ENCODE results near the gene CNMD.

DNA sequence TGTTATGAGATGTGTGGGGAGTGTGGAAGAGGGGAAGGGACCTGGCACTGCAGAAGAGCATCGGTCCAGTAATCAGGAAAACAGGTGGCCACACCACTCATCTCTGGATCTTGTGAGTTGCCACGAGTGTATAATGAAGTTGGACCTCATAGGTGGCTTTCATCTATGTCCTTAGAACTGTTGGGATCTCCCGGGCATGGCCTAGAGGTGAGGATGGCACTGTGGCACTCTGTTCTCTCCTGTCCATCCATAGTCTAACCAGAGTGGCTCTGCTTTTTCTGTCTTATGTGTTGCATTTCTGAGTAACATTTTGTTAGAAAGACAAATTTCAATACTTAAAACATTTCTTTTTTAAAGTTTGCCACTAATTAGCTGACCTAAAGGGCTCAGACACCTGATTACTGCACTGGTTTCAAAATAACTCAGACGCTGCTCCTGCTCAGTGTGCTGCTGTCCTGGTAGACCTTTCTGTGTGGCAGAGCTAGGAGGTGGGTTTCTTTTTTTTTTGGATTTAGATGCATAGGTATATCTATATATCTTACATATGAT, 5.5 kb downstream of the CNMD start:
- no peak for TF ChIP-seq POLR2A (IDR thresholded peaks at IDR 0.05)
- no peak for TF ChIP-seq EP300 (IDR thresholded peaks at IDR 0.05)
- TF ChIP-seq, protein P1, sequence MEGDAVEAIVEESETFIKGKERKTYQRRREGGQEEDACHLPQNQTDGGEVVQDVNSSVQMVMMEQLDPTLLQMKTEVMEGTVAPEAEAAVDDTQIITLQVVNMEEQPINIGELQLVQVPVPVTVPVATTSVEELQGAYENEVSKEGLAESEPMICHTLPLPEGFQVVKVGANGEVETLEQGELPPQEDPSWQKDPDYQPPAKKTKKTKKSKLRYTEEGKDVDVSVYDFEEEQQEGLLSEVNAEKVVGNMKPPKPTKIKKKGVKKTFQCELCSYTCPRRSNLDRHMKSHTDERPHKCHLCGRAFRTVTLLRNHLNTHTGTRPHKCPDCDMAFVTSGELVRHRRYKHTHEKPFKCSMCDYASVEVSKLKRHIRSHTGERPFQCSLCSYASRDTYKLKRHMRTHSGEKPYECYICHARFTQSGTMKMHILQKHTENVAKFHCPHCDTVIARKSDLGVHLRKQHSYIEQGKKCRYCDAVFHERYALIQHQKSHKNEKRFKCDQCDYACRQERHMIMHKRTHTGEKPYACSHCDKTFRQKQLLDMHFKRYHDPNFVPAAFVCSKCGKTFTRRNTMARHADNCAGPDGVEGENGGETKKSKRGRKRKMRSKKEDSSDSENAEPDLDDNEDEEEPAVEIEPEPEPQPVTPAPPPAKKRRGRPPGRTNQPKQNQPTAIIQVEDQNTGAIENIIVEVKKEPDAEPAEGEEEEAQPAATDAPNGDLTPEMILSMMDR (IDR thresholded peaks at IDR 0.05): no peak
- no peak for TF ChIP-seq POLR2AphosphoS5 (IDR thresholded peaks at IDR 0.05)
